HepG2 (cell line): Measurements from ENCODE around the gene ACYP2.

Source experiments
- CBFB ChIP-seq: sonication (generic); formaldehyde crosslinking; IDR thresholded peaks from 2 replicates; pipeline ENCODE4 v1.4.0; 2020; ENCODE audit warnings: missing genetic modification reagents
- E2F2 ChIP-seq: sonication (generic); formaldehyde crosslinking; IDR thresholded peaks from 2 replicates; pipeline ENCODE4 v1.4.0; 2020; ENCODE audit warnings: missing genetic modification reagents, borderline replicate concordance
- JARID2 ChIP-seq: sonication (generic); formaldehyde crosslinking; IDR thresholded peaks from 2 replicates; pipeline ENCODE4 v1.8.1; 2023; ENCODE audit warnings: missing genetic modification reagents, inconsistent platforms; ENCODE audit not compliant: insufficient replicate concordance
- JUN ChIP-seq: sonication (generic); formaldehyde crosslinking; IDR thresholded peaks from 2 replicates; pipeline ENCODE4 v1.4.0; 2020; ENCODE audit warnings: mild to moderate bottlenecking, missing genetic modification reagents
- KDM5B ChIP-seq: sonication (generic); formaldehyde crosslinking; IDR thresholded peaks from 2 replicates; pipeline ENCODE4 v1.4.0; 2020; ENCODE audit warnings: missing genetic modification reagents, mild to moderate bottlenecking, borderline replicate concordance
- MAZ ChIP-seq, 2 experiments: sonication (generic) in 1 of 2; formaldehyde crosslinking in 1 of 2; IDR thresholded peaks; 2 replicates each; pipeline versions ENCODE4 v1.5.0 to v1.6.1; 2012 to 2020; ENCODE audit warnings: low read depth in 2 of 2, mild to moderate bottlenecking in 2 of 2, borderline replicate concordance in 1 of 2, improper control_type of control experiment in 1 of 2, low read length in 1 of 2, missing genetic modification reagents in 1 of 2, moderate library complexity in 1 of 2
- NR3C1 ChIP-seq: sonication (generic); formaldehyde crosslinking; IDR thresholded peaks from 2 replicates; pipeline ENCODE4 v1.4.0; 2020; ENCODE audit warnings: missing genetic modification reagents
- PBX3 ChIP-seq: sonication (generic); formaldehyde crosslinking; IDR thresholded peaks from 2 replicates; pipeline ENCODE4 v1.8.1; 2023; ENCODE audit warnings: missing genetic modification reagents, inconsistent platforms, borderline replicate concordance
- POLR2AphosphoS5 ChIP-seq: IDR thresholded peaks from 2 replicates; pipeline ENCODE4 v1.6.1; 2012; ENCODE audit warnings: low read depth, low read length
- RCOR2 ChIP-seq: IDR thresholded peaks from 2 replicates; pipeline ENCODE4 v1.6.1; 2016; ENCODE audit warnings: missing biosample characterization, missing genetic modification reagents
- YY1 ChIP-seq: IDR thresholded peaks from 2 replicates; pipeline ENCODE4 v1.6.1; 2011; ENCODE audit warnings: low read length, low read depth, moderate library complexity, mild to moderate bottlenecking; ENCODE audit not compliant: insufficient read depth, insufficient replicate concordance
- ZNF318 ChIP-seq: sonication (generic); formaldehyde crosslinking; IDR thresholded peaks from 2 replicates; pipeline ENCODE4 v1.4.0; 2020; ENCODE audit warnings: mild to moderate bottlenecking, missing genetic modification reagents

GRCh38 chr2:54330926-54331835, 215.8 kb downstream of the ACYP2 start:
- TF ChIP-seq PBX3 (CRISPR knock-in tag) (no peak), JARID2 (CRISPR knock-in tag) (no peak), E2F2 (CRISPR knock-in tag) (no peak), KDM5B (CRISPR knock-in tag) (no peak), POLR2AphosphoS5 (no peak), ZNF318 (CRISPR knock-in tag) (no peak), RCOR2 (CRISPR knock-in tag) (no peak), MAZ (IDR thresholded peaks at IDR 0.05; ENCODE audit: borderline replicate concordance, low read depth, low read length) (no peak), MAZ (CRISPR knock-in tag; IDR thresholded peaks at IDR 0.05; ENCODE audit: low read depth) (no peak), JUN (no peak; the same call in 1 of the 2 replicates), NR3C1 (CRISPR knock-in tag) (no peak), CBFB (CRISPR knock-in tag) (no peak), YY1 (no peak)
